Measurements from ENCODE around the gene AMN.

Gene AMN

DNA sequence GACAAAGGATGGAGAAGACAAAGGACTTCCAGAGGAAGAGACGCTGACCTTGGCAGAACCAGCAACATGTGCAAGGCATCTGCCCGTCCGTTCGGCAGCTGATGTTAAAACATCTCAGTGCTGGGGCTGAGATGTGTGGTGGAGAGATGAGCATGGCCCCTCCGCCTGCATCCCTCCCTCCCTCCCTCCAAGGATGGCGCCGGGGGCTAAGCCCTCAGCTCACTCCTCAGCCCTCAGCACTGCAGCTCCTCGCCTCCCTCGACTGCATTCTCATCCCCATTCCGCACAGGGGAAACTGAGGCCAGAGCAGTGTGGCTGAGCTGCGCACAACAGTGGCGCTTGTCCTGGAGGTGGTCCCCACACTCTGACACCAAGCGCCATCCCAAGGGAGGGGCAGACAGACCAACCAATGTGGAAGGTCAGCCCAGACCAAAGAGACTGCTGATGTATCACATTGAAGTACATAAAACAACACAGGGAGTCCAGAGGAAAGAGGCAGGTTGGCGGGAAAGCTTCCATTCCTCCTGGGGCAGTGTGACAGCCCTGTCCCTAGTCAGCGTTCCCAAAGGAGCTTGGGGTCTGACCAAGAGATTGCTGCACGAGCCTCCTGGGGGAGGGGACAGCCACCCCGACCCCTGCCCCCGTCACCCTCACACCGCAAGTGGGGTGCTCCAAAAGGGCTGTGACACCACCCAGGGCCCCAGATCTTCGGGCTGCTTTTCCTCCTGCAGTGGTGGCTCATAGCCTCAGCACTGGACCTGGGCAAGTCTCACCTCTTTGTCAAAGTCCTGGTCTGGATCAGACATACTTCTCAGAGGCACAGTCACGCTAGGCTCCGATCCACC is 15.1 kb downstream of the AMN start:
- no peak overlapping the region for H3K4me3 Mint-ChIP-seq
- TF ChIP-seq, protein P1, sequence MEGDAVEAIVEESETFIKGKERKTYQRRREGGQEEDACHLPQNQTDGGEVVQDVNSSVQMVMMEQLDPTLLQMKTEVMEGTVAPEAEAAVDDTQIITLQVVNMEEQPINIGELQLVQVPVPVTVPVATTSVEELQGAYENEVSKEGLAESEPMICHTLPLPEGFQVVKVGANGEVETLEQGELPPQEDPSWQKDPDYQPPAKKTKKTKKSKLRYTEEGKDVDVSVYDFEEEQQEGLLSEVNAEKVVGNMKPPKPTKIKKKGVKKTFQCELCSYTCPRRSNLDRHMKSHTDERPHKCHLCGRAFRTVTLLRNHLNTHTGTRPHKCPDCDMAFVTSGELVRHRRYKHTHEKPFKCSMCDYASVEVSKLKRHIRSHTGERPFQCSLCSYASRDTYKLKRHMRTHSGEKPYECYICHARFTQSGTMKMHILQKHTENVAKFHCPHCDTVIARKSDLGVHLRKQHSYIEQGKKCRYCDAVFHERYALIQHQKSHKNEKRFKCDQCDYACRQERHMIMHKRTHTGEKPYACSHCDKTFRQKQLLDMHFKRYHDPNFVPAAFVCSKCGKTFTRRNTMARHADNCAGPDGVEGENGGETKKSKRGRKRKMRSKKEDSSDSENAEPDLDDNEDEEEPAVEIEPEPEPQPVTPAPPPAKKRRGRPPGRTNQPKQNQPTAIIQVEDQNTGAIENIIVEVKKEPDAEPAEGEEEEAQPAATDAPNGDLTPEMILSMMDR (IDR thresholded peaks at IDR 0.05): no peak
- DNase-seq: no peak
- H3K27me3 Mint-ChIP-seq (ENCODE audit: low read depth, poor library complexity): peaks cover 2% of the 10 kb centered on the region
- no peaks in the 10 kb centered on the region for H3K4me1 Mint-ChIP-seq
- no peaks in the 10 kb centered on the region for H3K9me3 Mint-ChIP-seq
- H3K27ac Mint-ChIP-seq: no peak overlapping the region
- H3K36me3 Mint-ChIP-seq (ENCODE audit: low read depth): peaks cover 63% of the 10 kb centered on the region

DNA sequence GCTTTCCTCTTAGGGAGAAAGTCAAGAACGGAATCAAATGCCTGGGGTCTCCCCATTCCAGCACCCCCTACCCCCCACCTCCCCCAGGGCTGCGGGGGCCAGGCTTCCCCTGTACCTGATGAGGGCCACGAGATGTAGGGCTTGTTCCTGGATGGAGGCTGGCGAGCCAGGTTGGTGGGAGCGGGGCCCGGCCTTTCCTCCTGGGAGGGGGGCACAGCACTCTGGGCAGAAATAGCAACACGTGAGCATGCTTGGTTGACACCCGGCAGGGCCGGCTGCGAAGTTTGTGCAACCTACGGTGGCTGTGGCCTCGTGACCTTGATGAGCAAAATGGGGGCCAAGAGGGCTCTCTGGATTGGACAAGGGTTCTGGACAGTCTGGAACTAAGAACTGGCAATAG is 15.7 kb downstream of the AMN start:
- Mint-ChIP-seq H3K4me1 (no peaks in the 10 kb centered on the region), H3K9me3 (no peaks in the 10 kb centered on the region), H3K27me3 (ENCODE audit: low read depth, poor library complexity) (peaks cover 2% of the 10 kb centered on the region), H3K27ac (no peak overlapping the region), H3K4me3 (no peak overlapping the region), H3K36me3 (ENCODE audit: low read depth) (peaks cover 63% of the 10 kb centered on the region)
- no peak for DNase-seq
- TF ChIP-seq, protein P1 (IDR thresholded peaks at IDR 0.05): no peak

DNA sequence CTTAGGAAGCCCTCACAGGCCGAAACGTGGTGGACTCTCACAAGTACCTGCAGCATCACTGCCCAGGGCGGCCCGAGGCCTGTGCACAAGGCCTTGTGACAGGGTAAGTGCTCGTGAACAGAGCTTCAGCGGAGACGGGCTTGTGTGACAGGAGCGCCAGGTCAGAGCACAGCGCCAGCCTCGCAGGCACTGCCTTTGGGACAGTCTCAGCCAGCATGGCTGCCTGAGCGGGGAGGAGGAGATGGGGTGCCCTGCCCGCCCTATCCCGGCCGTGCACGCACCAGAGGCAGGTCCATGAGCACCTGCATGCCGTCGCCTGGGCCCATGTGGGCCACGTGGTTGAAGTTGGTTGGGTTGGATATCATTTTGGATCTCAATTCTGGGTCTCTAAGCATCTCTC is 16.9 kb downstream of the AMN start:
- Mint-ChIP-seq H3K9me3 (no peaks in the 10 kb centered on the region), H3K36me3 (ENCODE audit: low read depth) (peaks cover 59% of the 10 kb centered on the region), H3K4me1 (no peaks in the 10 kb centered on the region), H3K4me3 (no peak overlapping the region), H3K27me3 (ENCODE audit: low read depth, poor library complexity) (no peaks in the 10 kb centered on the region), H3K27ac (peak overlapping the region; percentile 86)
- no peak for DNase-seq
- TF ChIP-seq, protein P1 (IDR thresholded peaks at IDR 0.05): no peak

DNA sequence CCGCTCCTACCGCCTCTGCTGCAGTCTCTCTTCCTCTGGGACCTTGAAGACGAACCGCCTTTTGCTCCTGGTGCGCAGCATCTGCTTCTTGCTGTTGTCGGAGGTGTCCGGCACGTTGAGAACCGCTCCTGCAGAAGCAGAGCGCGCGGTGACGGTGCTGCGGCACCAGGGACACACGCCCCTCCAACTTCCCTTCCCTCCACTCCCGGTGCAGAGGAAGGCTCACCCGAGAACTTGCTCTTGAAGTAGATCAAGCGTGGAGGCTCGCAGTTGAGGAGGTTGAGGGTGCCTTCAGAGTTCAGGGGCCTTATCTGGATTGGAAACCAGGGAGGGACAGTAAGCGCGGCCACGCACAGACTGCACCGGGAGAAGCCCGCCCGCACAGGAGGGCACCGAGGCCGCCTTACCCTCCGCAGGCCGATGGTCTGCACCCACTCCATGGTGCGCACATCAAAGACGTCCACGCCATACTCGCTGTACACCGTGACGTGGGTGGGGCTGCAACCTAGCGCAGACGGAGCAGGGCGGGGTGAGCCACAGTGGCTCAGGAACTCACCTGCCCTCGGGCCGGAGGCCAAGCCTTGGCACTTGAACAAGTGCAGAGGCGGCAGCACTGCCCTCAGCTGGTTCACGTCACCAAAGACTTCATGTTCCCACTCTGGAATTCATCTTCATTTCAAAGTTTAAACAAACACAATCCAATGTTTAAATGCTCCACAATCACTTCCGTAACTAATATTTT is 17.5 kb downstream of the AMN start:
- Mint-ChIP-seq H3K36me3 (ENCODE audit: low read depth) (peaks cover 55% of the 10 kb centered on the region), H3K4me1 (no peaks in the 10 kb centered on the region), H3K27ac (peak overlapping the region; percentile 86), H3K27me3 (ENCODE audit: low read depth, poor library complexity) (no peaks in the 10 kb centered on the region), H3K9me3 (no peaks in the 10 kb centered on the region), H3K4me3 (no peak overlapping the region)
- no peak for DNase-seq
- TF ChIP-seq, protein P1 (IDR thresholded peaks at IDR 0.05): no peak

DNA sequence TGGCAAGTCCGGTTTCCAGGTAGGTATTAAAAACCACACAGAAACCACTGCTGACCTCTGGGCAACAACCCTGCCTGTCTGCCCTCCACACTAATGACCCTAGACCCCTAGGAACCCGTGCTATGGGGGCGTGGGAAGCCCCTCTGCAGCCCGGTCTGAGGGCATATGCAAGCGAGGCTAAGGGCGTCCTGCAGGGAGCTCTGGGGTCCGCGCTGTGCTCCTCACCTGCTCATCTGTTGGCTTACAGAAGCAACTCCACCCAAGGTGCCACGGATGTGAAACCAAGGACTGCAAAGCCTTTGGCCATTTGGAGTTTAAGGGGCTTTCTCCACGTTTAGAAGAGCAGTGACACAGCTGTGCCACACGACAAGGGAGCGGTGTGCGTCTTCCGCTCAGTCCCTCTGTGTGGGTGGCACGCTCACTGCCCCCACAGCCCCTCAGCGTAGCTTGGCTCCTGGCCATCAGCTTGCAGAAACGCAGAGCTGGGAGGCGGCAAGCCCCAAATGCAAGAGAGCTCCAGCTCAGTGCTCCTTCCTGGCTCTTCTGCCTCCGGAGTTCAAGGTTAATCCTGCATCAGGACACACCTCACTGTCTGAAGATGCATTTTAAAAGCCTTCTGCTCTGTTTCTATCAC is 18.4 kb downstream of the AMN start:
- no peak overlapping the region for H3K4me3 Mint-ChIP-seq
- no peak for DNase-seq
- no peaks in the 10 kb centered on the region for H3K9me3 Mint-ChIP-seq
- TF ChIP-seq, protein P1 (IDR thresholded peaks at IDR 0.05): no peak
- H3K36me3 Mint-ChIP-seq (ENCODE audit: low read depth): peaks cover 57% of the 10 kb centered on the region
- no peaks in the 10 kb centered on the region for H3K27me3 Mint-ChIP-seq (ENCODE audit: low read depth, poor library complexity)
- H3K4me1 Mint-ChIP-seq: no peaks in the 10 kb centered on the region
- peak overlapping the region; percentile 22 for H3K27ac Mint-ChIP-seq
